Activated CD4-positive, alpha-beta T cell treated with anti-CD3 and anti-CD28 coated beads, Interleukin-2, Interleukin-6, amounts not matched to agents 100 ng/mL and 50 ng/mL, durations not matched to agents 16 hours and 8 hours (primary cell): Measurements from ENCODE around the gene TMEM258.
A peak's percentile ranks its signal among the peaks of the same experiment; 100 is the strongest.

Experiments
- DNase-seq: peaks from one replicate; pipeline ENCODE4 v3.0.0-alpha.2; 2020

Gene TMEM258

GRCh38 chr11:61792310-61793082 is at the start of gene TMEM258, which contains the start of gene FEN1:
TSS of gene TMEM258 (minus strand) at chr11:61792599. CDS start at chr11:61792558, 41 bp downstream.
TSS of gene FEN1 (plus strand) at chr11:61792911. CDS start at chr11:61795362, 2,451 bp downstream.
- peak; percentile 92 for DNase-seq

DNA sequence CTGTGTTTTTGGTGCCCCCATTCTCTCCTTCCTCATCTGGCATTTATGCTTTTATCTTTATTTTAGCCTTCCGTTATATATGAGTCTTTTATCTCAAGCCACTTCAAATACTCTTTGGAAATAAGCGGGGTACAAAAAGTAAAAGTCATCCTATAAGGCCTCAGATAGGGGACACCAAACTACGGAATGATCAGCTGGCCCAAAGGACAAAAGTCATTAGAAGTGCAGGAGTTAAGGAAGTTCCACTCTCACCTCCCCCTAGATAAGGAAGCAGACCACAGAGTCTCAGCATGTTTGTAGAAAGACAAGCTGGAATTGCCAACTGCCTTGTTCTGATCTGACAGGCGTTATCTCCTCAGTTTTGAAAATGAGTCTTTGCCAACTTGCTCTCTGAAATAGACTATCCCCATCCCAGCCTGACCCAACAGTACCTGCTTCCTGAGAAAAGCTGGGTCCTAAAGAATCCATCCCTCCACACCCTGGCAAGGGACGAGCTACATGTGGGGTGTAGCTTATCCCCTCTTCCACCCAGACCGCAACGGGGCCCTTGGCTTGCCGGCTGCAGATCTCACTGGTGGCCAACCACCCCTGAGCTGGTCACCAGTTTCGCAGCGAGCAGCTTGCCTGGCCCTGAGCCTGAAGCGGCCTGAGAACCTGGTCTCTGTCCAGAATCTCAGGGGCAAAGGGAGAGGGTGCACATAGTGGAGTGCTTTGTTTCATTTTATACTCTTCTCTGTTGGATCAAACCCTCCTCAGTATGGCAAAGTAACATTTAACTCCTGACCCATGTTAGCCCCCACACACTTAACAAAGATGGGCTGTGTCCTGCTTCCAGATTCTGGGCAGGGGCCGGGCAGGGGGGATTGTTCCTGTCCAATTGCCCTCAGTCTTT is 49.5 kb upstream of the TMEM258 start:
- no peak for DNase-seq

GRCh38 chr11:61840371-61840770 is 48.0 kb upstream of the TMEM258 start:
- no peak for DNase-seq

GRCh38 chr11:61839742-61840141 is 47.3 kb upstream of the TMEM258 start:
- no peak for DNase-seq

GRCh38 chr11:61838921-61839320 is 46.5 kb upstream of the TMEM258 start:
- DNase-seq = no peak

- DNase-seq = no peak
These were observed 46.1 kb upstream of the TMEM258 start for GRCh38 chr11:61838501-61838900.

- no peak for DNase-seq
These were observed 45.1 kb upstream of the TMEM258 start for GRCh38 chr11:61837411-61838005.

DNA sequence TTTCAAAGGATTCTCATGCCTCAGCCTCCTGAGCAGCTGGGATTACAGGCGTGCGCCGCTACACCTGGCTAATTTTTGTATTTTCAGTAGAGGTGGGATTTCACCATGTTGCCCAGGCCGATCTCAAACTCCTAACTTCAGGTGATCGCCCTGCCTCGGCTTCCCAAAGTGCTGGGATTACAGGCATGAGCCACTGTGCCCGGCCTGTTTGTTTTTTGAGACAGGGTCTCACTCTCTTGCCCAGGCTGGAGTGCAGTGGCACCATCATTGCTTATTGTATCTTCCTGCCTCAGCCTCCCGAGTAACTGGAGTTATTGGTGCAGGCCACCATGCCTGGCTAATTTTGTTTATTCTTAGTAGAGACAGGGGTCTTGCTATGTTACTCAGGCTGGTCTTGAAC is 43.8 kb upstream of the TMEM258 start:
- DNase-seq = no peak

DNA sequence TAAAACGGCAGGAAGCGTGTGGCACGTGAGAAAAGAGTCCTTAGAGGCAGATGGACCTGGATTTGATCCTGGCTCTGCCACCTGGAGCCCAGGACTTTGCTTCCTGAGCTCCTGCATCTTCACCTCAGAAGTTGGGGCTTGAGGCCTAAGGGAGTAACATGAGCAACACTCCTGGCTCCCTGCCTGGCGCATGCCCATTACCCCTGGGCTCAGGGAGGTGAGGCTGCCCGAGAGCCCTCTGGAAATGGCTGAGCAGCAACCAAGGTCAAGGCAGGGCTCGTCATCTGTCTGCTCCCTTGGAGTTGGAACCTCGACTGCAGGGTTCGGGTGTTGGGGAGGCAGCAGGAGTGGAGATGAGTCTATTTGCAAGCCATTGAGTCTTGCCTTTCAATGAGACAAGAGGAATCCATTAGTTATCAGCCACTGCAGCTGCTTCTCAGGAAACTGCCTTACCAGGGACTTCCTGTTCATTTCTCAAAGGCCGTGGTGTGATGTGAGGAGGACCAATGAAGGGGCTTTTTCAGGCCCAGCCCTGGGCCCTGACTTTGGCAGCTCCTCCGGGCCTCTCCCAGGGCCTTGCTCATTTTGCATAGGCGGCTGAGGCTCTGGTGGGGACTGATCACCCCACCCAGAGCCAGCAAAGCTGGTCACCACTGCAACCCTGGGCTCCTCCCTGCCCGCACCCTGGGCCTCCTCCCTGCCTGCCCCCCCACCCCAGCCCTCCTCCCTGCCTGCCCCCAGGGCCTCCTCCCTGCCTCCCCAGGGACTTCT is 42.1 kb upstream of the TMEM258 start:
- DNase-seq = peak; percentile 92

- peak; percentile 14 for DNase-seq
These were observed 41.5 kb upstream of the TMEM258 start for GRCh38 chr11:61833926-61834277.

GRCh38 chr11:61833471-61833870 is 41.1 kb upstream of the TMEM258 start:
- DNase-seq = peak; percentile 49

DNA sequence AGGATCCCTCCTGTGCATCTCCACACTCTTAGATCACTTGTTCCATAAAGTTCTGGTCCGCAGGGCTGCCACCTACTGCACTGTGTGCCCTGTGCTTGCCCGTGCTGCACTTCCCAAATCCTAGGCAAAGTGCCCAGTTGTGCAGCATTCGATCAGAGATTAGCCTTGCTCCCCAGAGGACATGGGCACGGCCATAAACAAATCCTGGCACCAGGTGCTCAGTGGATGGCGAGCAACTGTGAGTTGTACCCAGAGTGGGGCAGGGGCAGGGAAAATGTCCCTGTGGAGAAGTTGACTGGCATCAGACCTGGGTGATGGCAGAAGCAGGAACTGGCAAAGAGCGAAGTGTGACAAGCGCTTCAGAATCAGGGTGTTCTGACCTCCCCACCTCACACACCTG is 40.4 kb upstream of the TMEM258 start:
- DNase-seq = no peak

- DNase-seq = no peak
These were observed 39.8 kb upstream of the TMEM258 start for GRCh38 chr11:61832207-61832606.

GRCh38 chr11:61830237-61831105 is 38.1 kb upstream of the TMEM258 start:
- DNase-seq = no peak

DNA sequence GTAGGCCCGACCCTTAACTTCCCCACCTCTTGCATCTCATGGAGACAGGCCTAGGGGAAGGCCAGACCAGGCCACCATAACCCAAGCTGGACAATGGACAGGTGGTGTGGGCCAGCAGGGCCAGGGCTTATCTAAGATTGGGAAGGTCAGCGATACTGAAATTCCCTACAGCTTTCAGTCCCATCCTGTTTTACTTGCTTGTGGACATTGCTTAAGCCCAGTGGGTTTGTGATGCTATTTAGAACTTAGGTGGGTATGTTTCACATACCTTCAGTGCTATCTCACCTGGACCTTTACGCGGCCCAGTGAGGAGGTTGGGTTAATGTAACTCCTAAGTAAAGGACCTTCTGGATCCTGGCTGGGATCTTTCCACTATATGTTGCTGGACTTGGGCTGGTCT is 37.4 kb upstream of the TMEM258 start:
- DNase-seq = no peak

- DNase-seq = peak; percentile 69
These were observed 36.4 kb upstream of the TMEM258 start for GRCh38 chr11:61828629-61829407.

DNA sequence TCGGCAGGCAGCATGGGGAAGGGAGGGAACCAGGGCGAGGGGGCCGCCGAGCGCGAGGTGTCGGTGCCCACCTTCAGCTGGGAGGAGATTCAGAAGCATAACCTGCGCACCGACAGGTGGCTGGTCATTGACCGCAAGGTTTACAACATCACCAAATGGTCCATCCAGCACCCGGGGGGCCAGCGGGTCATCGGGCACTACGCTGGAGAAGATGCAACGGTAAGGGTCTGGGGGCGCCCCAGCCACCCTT is 35.9 kb upstream of the TMEM258 start:
- no peak for DNase-seq

DNA sequence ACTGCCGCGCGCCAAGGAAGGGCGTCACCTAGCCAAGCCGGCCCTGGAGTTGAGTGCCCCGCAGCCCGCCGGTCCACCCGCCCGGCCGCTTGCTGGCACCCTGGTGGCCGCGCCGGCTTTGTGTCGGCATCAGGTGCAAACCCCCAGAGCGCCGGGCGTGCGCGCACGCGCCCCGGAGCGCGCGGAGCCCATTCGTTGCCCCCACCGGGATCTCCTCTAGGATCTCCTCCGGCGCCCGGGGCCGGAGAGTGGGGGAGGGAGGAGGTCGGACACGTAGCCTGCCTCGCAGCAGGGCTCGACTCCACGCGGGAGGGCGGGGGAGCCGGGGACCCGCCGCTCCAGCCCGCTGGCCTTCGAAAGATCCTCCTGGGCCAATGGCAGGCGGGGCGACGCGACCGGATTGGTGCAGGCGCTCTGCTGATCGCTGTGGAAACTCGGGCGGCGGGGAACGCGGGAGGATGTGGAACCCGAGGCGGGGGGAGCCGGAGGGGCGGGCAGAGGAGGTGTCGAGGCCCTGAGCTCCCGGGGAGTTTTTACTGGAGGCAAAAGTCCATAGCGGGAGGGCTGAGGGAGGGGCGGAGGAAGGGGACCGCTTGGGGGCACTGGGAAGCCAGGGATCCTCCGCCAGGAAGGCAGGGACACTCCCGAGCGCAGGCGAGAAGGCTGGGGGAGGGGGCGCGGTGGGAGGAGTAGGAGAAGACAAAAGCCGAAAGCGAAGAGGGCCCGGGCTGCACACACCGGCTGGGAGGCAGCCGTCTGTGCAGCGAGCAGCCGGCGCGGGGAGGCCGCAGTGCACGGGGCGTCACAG is 35.4 kb upstream of the TMEM258 start, which contains the start of gene FADS2:
FADS2 (plus strand) TSS at position 730 of the 808 bp plus-strand sequence. CDS start 91 bp downstream, outside the sequence.
- DNase-seq = peak; percentile 98

DNA sequence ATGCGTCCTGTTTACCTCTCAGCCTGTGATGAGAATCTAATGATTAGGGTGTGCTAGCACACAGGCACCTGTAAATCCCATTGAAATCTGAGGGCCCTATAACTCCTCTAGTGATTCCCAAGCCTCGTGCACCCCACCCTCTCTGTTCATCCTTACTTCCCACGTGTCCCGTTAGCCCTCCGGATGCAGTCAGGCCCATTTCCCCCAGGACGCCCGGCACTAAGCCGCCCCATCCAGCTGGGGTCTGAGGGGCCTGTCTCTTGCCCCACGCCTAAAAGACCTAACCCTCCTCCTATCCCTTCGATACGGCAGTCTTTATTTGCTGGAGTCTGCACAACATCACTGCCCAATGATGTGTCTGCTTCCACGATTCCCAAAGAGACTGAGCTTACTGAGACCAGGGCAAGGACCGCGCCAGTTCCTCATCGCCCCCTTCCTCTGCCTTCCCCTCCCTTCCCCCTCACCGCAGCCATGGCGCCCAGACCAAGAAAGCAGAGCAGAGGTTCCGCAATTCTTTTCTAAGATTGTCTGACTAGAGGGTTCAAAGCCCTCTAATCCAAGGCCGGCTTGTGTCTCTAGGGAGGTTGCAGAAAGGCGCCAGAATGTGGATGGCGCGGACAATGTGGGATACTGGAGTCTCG is 34.7 kb upstream of the TMEM258 start:
- DNase-seq = peak; percentile 52

GRCh38 chr11:61820174-61820573 is 27.8 kb upstream of the TMEM258 start:
- DNase-seq = no peak
